H1 (cell line): ENCODE measurements around the gene SARNP. TPM values are rescaled to one million over a fixed set of nuclear protein-coding genes. Genes with fewer than 3 reads are reported as not detected.

Experiments used
- polyA plus RNA-seq, 7 experiments: library from polyadenylated mRNA; depleted of rRNA in 3 of 7; stranded (reverse) in 5 of 7; unstranded in 2 of 7; fragments of >200 nt in 5 of 7; fragments of 200-250 nt in 2 of 7; gene quantifications; 1 replicate in 5 of 7; 2 replicates in 1 of 7; 4 replicates in 1 of 7; pipeline versions ENCODE4 v1.2.1 to v1.2.3, GENCODE V29; 2011 to 2013; ENCODE audit warnings: missing spikeins in 2 of 7, mixed read lengths in 2 of 7
- small RNA-seq: library from polyadenylated mRNA; stranded (forward); fragments of <200 nt; extraction: miRNeasy Mini kit (QIAGEN cat#:217004); gene quantifications from one replicate; pipeline ENCODE3, GENCODE V24; 2013; ENCODE audit not compliant: insufficient read depth
- total RNA-seq: library from RNA; stranded (reverse); fragmentation: NEBNext Ultra II Directional; extraction: Animal tissue kit (Norgen Biotek cat#: 25700); gene quantifications from 2 replicates; pipeline ENCODE4 v1.2.1, GENCODE V29; 2021

The SARNP gene
- total and polyA plus RNA-seq, 2 of the 8 experiments (the other 6 are each of a cell fraction or from before 2014, with no cell fraction given) = 114 to 226 TPM

Small RNA genes within 50 kb of the gene (small RNA-seq; reads per million reads assigned to genes)
- gene AC009779.1 (not detected), gene RF00017 (not detected)

Other genes with a start within 250 kb of the SARNP start
- not detected in 2 replicates for gene OR2AP1, start 245.3 kb downstream of the SARNP start, total RNA-seq
- not detected in 2 replicates for gene OR2AP1, start 245.3 kb downstream of the SARNP start, polyA plus RNA-seq (2011; rRNA removed)
- not detected in 2 replicates for gene OR10P1, start 180.8 kb downstream of the SARNP start, total RNA-seq
- not detected in 2 replicates for gene OR10P1, start 180.8 kb downstream of the SARNP start, polyA plus RNA-seq (2011; rRNA removed)
- 76.4 and 86.1 TPM in 2 replicates for gene ITGA7, start 109.8 kb downstream of the SARNP start, total RNA-seq
- 57.6 and 81.5 TPM in 2 replicates for gene ITGA7, start 109.8 kb downstream of the SARNP start, polyA plus RNA-seq (2011; rRNA removed)
- 84.3 and 91.1 TPM in 2 replicates for gene BLOC1S1, start 101.7 kb downstream of the SARNP start, total RNA-seq
- gene BLOC1S1, start 101.7 kb downstream of the SARNP start, polyA plus RNA-seq (2011; rRNA removed) = 149 and 185 TPM in 2 replicates
- gene RDH5, start 97.3 kb downstream of the SARNP start, total RNA-seq = 4.2 and 4.5 TPM in 2 replicates
- 6.0 and 7.1 TPM in 2 replicates for gene RDH5, start 97.3 kb downstream of the SARNP start, polyA plus RNA-seq (2011; rRNA removed)
- 440 and 460 TPM in 2 replicates for gene CD63, start 88.7 kb downstream of the SARNP start, total RNA-seq
- 525 and 526 TPM in 2 replicates for gene CD63, start 88.7 kb downstream of the SARNP start, polyA plus RNA-seq (2011; rRNA removed)
- 15.1 and 18.2 TPM in 2 replicates for gene GDF11, start 74.6 kb downstream of the SARNP start, total RNA-seq
- 12.1 and 17.6 TPM in 2 replicates for gene GDF11, start 74.6 kb downstream of the SARNP start, polyA plus RNA-seq (2011; rRNA removed)
- gene ORMDL2, start 317 bp upstream of the SARNP start, total RNA-seq = 34.1 and 39.0 TPM in 2 replicates
- 50.4 and 65.6 TPM in 2 replicates for gene ORMDL2, start 317 bp upstream of the SARNP start, polyA plus RNA-seq (2011; rRNA removed)
- gene DNAJC14, start 11.9 kb upstream of the SARNP start, total RNA-seq = 32.3 and 34.3 TPM in 2 replicates
- gene DNAJC14, start 11.9 kb upstream of the SARNP start, polyA plus RNA-seq (2011; rRNA removed) = 14.7 and 18.5 TPM in 2 replicates
- gene MMP19, start 25.2 kb upstream of the SARNP start, total RNA-seq = 2.6 and 2.7 TPM in 2 replicates
- gene MMP19, start 25.2 kb upstream of the SARNP start, polyA plus RNA-seq (2011; rRNA removed) = 2.8 and 3.3 TPM in 2 replicates
- 58.5 and 58.9 TPM in 2 replicates for gene PYM1, start 110.2 kb upstream of the SARNP start, total RNA-seq
- gene PYM1, start 110.2 kb upstream of the SARNP start, polyA plus RNA-seq (2011; rRNA removed) = 37.3 and 38.7 TPM in 2 replicates
- gene DGKA, start 113.4 kb upstream of the SARNP start, total RNA-seq = 18.0 and 21.3 TPM in 2 replicates
- 15.9 and 24.4 TPM in 2 replicates for gene DGKA, start 113.4 kb upstream of the SARNP start, polyA plus RNA-seq (2011; rRNA removed)
- 120 and 128 TPM in 2 replicates for gene PMEL, start 148.3 kb upstream of the SARNP start, total RNA-seq
- 382 and 467 TPM in 2 replicates for gene PMEL, start 148.3 kb upstream of the SARNP start, polyA plus RNA-seq (2011; rRNA removed)
- 41.7 and 42.5 TPM in 2 replicates for gene CDK2, start 149.1 kb upstream of the SARNP start, total RNA-seq
- 39.4 and 41.6 TPM in 2 replicates for gene CDK2, start 149.1 kb upstream of the SARNP start, polyA plus RNA-seq (2011; rRNA removed)
- gene RAB5B, start 156.4 kb upstream of the SARNP start, total RNA-seq = 56.7 and 65.6 TPM in 2 replicates
- 47.2 and 62.4 TPM in 2 replicates for gene RAB5B, start 156.4 kb upstream of the SARNP start, polyA plus RNA-seq (2011; rRNA removed)
- gene SUOX, start 179.6 kb upstream of the SARNP start, total RNA-seq = 22.5 and 23.1 TPM in 2 replicates
- gene SUOX, start 179.6 kb upstream of the SARNP start, polyA plus RNA-seq (2011; rRNA removed) = 26.8 and 31.3 TPM in 2 replicates
- gene IKZF4, start 203.3 kb upstream of the SARNP start, total RNA-seq = 12.5 and 13.3 TPM in 2 replicates
- 8.0 and 12.9 TPM in 2 replicates for gene IKZF4, start 203.3 kb upstream of the SARNP start, polyA plus RNA-seq (2011; rRNA removed)
- 53.4 and 64.3 TPM in 2 replicates for gene RPS26, start 224.2 kb upstream of the SARNP start, total RNA-seq
- 1,236 and 1,922 TPM in 2 replicates for gene RPS26, start 224.2 kb upstream of the SARNP start, polyA plus RNA-seq (2011; rRNA removed)